HG02973 (cell line): ENCODE measurements around the gene PPFIA1.

Experiments
- ATAC-seq: cut with Tn5 transposase; IDR thresholded peaks from one replicate; pipeline ENCODE4 v1.9.1; 2021; ENCODE audit warnings: moderate library complexity; ENCODE audit not compliant: unreplicated experiment

Gene PPFIA1

GRCh38 chr11:70409437-70409836 is 138.9 kb downstream of the PPFIA1 start:
- no peak for ATAC-seq

DNA sequence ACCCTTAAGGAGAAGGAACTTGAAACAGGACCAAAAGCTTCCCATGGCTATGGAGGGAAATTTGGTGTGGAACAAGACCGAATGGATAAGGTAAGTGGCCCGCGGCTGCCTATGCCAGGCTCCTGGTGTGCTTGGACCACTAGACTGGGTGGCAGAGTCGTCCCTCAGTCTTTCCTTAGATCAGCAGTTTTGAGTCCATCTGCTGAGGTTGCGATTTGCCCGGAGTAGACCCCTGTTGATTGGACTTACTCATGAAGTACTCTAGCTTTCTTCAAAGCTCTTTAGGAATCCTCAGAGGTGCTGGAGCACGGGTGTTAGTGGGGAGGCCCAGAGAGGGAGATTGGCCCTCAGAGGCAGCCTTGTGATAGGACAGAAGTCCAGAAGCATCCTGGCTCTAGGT is 139.4 kb downstream of the PPFIA1 start:
- no peak for ATAC-seq

DNA sequence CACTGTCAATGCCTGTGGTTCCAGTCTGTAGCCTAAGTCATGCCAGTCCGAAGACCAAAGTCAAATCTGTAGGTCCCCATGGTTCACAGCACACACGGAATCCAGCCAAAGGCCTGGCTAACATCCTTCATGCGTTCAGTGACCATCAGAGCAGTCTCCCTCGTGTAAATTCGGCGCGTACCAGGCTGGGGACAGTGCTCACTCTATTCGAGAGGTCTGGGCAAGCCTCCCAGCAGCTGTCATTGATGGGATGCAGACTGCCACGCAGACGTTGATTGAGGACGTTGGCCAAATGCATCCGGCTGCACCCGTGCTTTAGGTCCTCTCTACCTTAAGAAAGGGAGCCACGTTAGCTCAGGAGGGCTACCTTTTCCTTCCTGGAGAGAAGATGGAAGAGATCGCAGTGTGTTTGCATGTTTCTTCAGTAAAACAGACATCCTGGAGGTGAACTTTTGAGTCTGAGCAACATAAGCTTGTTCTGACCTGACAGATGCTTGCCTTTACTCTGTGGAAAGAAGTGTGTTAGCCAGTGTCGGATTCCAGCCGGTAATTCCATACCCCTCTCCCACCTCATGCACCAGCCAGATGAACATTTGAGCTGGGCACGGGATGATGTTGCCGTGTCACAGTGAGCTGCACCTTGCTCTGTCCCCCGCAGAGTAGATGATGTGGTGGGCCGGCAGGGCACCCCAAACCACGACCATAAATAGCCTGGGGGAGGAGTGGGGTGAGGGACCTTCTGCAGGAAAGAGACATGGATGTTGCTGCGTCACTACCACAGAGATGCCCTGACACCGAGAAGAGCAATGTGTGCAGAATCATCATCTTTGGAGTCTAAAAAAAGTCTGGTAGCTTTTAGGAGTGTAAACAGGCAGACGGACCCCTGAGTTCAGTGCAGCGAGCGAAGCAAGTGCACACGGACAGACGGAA is 140.1 kb downstream of the PPFIA1 start:
- no peak for ATAC-seq

DNA sequence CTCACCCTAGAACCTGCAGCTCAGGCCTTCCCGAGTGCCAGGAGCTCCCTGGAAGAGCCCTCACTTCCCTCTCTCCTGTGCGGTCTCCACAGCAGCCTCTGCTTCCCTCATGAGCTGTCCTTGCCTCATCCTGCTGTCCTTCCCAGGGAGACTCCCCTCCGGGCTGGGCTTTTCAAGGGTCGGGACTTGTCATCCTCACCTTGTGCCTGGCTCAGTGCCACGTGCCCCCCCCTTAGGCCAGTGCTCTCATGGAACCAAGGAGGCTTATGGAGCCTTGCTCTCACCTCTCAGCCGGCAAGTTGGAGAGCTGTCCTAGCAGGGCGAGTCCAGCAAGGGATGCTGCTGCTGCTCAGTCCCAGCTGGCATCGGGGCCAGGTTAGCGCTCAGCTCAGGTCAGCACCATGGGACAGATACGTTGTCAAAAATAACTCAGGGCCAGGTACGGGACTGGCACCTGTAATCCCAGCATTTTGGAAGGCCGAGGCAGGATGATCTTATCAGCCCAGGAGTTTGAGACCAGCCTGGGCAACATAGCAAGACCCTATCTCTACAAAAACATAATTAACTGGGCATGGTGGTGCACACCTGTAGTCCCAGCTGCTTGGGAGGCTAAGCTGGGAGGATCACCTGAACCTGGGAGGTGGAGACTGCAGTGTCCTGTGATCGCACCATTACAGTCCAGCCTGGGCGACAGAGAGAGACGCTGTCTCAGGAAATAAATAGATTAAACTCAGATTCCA is 141.4 kb downstream of the PPFIA1 start:
- no peak for ATAC-seq

DNA sequence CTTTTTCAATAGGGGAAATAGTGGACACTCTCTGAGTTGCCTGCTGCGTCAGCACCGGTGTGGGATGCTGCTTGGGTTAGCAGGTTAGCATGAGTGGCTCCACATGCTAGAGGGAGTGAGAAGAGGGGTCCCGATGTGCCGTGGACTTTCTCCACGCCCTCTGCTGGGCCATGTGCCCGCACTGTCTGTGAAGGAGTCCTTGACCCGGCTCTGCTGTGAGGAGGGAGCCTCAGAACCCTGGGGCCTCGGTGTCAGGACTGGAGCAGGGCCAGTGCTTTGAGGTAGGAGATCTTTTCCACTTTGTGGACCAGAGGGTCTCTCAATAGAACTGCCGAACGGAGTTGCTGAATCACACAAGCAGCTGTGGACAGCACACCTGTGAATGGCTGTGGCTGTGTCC is 142.7 kb downstream of the PPFIA1 start:
- no peak for ATAC-seq

GRCh38 chr11:70414341-70415100 is 144.0 kb downstream of the PPFIA1 start:
- no peak for ATAC-seq

- ATAC-seq, result no peak
These were observed 144.7 kb downstream of the PPFIA1 start for GRCh38 chr11:70415191-70415590.

GRCh38 chr11:70415642-70416395 is 145.3 kb downstream of the PPFIA1 start:
- ATAC-seq, result no peak

DNA sequence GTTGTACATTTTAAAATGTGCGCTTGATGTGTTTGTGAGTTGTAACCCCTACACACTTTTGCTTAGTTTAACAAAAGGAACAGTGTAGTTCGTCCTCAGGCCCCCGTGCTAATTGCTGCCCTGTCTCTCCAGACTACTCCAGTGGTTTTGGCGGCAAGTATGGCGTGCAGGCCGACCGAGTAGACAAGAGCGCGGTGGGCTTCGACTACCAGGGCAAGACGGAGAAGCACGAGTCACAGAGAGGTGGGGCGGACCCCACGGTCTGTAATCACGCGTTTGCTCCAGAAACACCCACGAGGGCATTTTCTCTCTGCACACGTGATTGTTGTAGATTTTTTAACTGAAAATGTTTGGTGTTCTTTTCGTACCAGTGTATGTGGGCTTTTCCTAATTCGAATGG is 146.4 kb downstream of the PPFIA1 start:
- ATAC-seq, result no peak

DNA sequence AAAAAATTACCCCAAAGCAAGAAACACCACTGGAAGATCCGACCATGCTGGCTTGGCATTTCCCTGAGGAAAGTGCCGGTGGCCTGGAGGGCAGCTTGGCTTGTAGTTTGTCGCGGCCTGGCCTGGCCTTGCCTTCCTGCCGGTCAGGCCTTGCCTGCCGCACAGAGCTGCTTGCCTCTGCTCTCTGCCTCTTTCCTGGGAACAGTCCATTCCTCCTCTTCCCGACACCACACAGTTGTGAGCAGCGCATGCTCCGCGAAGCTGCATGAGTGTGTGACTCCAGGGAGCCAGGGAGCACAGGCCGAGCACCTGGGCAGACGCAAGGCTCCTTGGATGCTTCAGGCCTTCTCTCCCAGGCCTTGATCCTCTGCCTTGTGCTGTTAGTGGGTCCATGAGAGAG is 147.6 kb downstream of the PPFIA1 start:
- ATAC-seq, result no peak

DNA sequence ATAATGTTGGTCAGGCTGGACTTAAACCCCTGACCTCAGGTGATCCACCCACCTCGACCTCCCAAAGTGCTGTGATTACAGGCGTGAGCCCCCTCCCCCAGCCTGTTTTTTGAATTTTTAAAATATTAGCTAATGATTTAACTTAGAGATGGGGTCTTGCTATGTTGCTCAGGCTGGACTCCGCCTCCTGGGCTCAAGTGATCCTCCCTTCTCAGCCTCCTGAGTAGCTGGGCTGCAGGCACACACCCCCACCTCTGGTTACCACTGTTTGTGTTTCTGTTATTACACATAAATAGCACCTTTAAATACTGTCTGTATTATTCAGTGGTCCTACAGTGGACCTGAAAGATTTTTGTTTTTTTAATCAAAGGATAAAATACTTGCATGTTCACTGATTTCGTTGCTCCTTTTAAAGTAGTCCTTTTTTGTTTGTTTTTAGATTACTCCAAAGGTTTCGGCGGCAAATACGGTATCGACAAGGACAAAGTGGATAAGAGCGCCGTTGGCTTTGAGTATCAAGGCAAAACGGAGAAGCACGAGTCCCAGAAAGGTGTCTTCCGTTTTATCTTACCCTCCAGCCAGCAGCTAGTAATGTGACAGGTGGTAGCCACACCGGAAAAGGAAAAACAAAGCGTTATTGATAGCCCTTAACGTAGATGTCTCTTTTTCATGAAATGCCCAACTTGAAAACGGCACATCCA is 149.0 kb downstream of the PPFIA1 start:
- ATAC-seq, result no peak

DNA sequence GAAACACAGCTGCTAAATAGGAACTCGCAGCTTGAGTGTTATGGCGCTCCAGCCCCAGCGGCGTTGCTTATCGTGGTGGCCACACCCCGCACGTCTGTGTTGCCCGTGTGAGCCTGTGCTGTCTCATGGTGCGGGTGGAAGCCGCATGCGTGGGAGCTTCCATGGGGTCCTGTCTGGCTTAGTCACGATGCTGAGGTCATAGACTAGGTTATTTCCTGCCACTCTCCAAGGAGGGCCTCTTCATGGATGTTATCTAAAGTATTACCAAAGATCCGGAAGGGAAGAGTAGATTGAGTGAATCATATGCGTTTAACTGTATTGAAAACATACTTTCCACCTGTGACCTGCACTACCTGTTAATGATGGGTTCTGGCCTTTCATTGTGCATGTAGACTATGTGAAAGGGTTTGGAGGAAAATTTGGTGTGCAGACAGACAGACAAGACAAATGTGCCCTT is 149.5 kb downstream of the PPFIA1 start:
- no peak for ATAC-seq

- no peak for ATAC-seq
These were observed 150.0 kb downstream of the PPFIA1 start for GRCh38 chr11:70420496-70420895.

DNA sequence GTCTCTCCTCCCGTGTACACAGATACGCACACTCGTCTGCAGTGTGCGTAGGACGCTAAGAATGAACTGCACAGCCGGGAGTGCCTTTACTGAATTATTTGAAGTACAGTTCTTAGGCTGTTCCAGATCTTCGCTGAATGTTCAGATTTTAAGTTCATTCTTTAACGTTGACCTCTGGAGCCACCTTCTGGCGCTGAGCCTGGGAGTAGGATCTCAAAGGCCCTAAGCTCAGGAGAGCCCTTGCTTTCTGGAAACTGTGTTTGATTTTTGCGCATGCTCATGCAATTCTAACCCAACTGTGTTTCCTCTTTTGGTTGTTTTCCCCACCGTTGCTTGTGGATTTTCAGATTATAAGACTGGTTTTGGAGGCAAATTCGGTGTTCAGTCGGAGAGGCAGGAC is 150.6 kb downstream of the PPFIA1 start:
- no peak for ATAC-seq

DNA sequence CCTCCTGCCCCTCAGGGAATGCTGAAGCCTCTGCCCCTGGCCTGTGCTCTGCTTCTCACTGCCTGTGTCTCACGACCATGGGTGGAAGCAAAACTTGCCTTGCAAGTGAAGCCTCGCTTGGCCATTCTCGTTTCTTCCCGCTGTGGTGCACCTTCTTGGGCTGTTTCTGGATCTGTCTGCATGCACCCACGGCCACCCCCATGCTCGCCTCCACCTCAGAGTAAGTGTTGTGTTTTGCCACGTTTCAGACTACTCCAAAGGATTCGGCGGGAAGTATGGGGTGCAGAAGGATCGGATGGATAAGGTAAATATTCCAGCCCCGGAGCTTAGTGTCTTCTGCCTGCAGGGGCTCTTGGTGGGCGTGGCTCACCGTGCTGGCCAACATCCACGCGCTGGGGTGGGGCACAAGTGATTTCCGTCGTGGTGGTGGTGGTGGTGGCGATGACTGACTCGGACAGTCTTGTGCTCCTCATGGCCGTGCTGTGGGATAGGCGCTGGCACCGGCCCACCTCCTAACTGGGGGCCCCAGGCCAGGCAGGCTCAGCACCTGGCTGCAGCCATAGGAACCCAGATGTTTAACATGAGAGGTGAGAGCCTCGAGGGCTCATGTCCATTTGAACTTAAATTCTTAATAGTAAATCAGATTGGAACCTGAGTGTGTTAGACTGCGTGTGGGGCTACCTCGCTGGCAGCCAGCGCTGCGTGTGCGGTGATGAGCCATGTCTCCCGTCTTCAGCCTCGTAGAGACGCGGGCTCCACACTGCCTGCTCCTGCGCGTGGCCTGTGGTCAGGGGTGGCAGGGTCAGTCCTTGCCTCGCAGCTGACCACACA is 152.4 kb downstream of the PPFIA1 start:
- no peak for ATAC-seq

DNA sequence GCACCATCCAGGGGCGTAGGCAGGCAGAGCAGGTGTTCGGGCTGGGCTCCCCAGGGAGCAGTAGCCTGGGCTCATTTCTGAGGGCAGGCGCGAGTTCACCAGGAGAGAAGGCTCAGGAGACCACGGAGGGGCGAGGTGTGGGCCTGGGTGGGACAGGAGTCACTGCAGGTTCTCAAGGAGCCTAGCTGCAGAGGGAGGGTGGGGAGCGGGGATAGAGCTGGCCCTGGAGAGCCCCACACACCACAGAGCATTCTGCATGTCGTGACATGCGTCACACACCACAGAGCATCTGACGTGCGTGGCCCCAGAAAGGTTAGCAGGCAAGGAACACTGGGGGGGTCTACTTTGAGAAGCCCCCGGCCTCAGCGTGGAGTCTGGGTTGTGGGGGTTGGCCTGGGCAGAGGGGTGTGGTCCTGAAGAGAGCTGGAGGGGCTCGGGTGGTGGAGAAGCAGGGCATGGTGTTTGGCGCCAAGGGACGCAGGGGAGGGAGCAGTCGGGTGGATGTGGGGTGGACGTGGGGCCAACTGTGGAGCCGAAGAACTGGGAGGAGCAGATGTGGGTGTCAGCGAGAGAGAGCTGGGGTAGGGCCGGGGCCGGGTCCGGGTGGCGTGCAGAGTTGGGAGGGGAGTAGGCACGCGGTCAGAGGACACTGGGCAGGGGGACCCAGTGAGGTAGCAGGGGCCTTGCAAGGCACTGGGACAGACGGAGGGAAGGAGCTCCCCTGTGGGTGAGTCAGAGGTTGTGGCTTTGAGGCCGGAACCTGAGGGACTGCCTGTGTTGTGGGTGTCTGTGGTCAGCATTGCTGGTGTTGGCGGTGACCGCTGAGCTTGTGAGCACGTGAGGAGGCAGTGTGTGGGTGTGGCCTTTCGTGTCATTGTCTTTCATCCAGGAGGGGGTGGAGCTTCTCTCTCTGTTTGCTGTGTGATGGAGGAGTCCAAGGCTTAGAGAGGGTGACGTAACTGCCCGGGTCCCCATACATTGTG is 153.3 kb downstream of the PPFIA1 start:
- ATAC-seq, result no peak

- ATAC-seq, result no peak
These were observed 154.4 kb downstream of the PPFIA1 start for GRCh38 chr11:70424765-70425344.

DNA sequence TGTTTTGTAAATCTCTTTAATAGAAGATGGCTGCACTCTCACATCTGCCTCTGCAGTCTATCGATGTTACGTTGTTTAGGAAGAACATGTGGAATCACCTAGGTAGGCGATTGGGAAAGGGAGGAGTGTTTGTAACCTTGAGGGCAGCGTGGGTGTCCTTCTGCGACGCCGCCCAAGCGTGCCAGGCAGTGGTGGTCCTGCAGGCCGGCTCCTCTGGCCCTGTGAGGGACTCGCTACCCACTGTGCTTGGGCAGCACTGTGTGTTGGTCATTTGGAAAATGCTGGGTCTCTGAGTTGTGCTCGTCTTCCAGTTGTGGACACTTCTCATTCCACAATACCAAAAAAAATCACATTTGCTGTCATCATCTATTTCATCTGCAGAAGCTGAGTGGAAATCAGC is 156.9 kb downstream of the PPFIA1 start:
- ATAC-seq, result no peak
